Left ventricle myocardium inferior (tissue), 1 donor: ENCODE measurements around the gene PIK3CD. TPM values are rescaled to one million over a fixed set of nuclear protein-coding genes. Genes with fewer than 3 reads are reported as not detected.
A peak's percentile ranks its signal among the peaks of the same experiment; 100 is the strongest.

Experiments used
- DNase-seq: peaks from one replicate; pipeline ENCODE4 v3.0.0-alpha.2; 2020
- H3K27ac ChIP-seq: fragments of 200-600 bp; replicated peaks from 2 replicates; pipeline ENCODE4 v1.8.0; 2021
- H3K27me3 ChIP-seq: fragments of 200-600 bp; 2 replicates; pipeline ENCODE4 v1.8.0; 2021; ENCODE audit warnings: low read depth
- H3K36me3 ChIP-seq: fragments of 200-600 bp; 2 replicates; pipeline ENCODE4 v1.8.0; 2021
- H3K4me1 ChIP-seq: fragments of 200-600 bp; 2 replicates; pipeline ENCODE4 v1.8.0; 2021
- H3K4me3 ChIP-seq: fragments of 200-600 bp; 2 replicates; pipeline ENCODE4 v1.8.0; 2021; ENCODE audit warnings: mild to moderate bottlenecking, moderate library complexity
- H3K9me3 ChIP-seq: fragments of 200-600 bp; replicated peaks from 2 replicates; pipeline ENCODE4 v1.8.0; 2021
- CTCF ChIP-seq: fragments of 200-600 bp; IDR thresholded peaks from 2 replicates; pipeline ENCODE4 v1.8.0; 2021; ENCODE audit warnings: antibody characterized with exemption, mild to moderate bottlenecking, borderline replicate concordance
- intact Hi-C: fragments of 100-400 bp; cut with micrococcal nuclease; formaldehyde crosslinking; loops from one replicate; pipeline ENCODE4 v1.11.0; 2022
- total RNA-seq: library from RNA; stranded (reverse); fragmentation: NEBNext Ultra II Directional; extraction: Animal tissue kit (Norgen Biotek cat#: 25700); gene quantifications from one replicate; pipeline ENCODE4 v1.2.1, GENCODE V29; 2021
- donor health status: DM: no; HTN: yes; CAD: no; lungs with severe emphysema.

Gene PIK3CD
- total RNA-seq, 1 donor from 2014 or later = 2.6 TPM

GRCh38 chr1:9687120-9687873 lies 35.8 kb downstream of the PIK3CD start:
- TF ChIP-seq CTCF = no peak
- Histone ChIP-seq H3K36me3 (no peaks in the 10 kb centered on the region), H3K4me1 (peaks cover 35% of the 10 kb centered on the region), H3K9me3 (no peaks in the 10 kb centered on the region), H3K27me3 (no peaks in the 10 kb centered on the region), H3K27ac (peak overlapping the region; percentile 40), H3K4me3 (peak overlapping the region; percentile 78)
- peak; percentile 26 for DNase-seq
- intact Hi-C loops = no loop called here

GRCh38 chr1:9687874-9688582 lies 36.5 kb downstream of the PIK3CD start:
- DNase-seq = no peak
- H3K36me3 ChIP-seq = no peaks in the 10 kb centered on the region
- no peak overlapping the region for H3K27ac ChIP-seq
- H3K4me1 ChIP-seq = peaks cover 35% of the 10 kb centered on the region
- intact Hi-C loops = no loop called here
- H3K4me3 ChIP-seq = peak overlapping the region; percentile 78
- no peak for TF ChIP-seq CTCF
- H3K9me3 ChIP-seq = no peaks in the 10 kb centered on the region
- H3K27me3 ChIP-seq = no peaks in the 10 kb centered on the region

- Histone ChIP-seq H3K27ac (no peak overlapping the region), H3K4me1 (peaks cover 35% of the 10 kb centered on the region), H3K4me3 (peak overlapping the region; percentile 78), H3K9me3 (no peaks in the 10 kb centered on the region), H3K27me3 (no peaks in the 10 kb centered on the region), H3K36me3 (no peaks in the 10 kb centered on the region)
- intact Hi-C loops = no loop called here
- no peak for TF ChIP-seq CTCF
- DNase-seq = no peak
These were observed 37.1 kb downstream of the PIK3CD start for GRCh38 chr1:9688599-9688998.

GRCh38 chr1:9689011-9689706 lies 37.6 kb downstream of the PIK3CD start:
- Histone ChIP-seq H3K27ac (peak overlapping the region; percentile 18), H3K9me3 (no peaks in the 10 kb centered on the region), H3K4me3 (peak overlapping the region; percentile 78), H3K27me3 (no peaks in the 10 kb centered on the region), H3K4me1 (peaks cover 35% of the 10 kb centered on the region), H3K36me3 (no peaks in the 10 kb centered on the region)
- TF ChIP-seq CTCF = no peak
- intact Hi-C loops = no loop called here
- DNase-seq = peak; percentile 81

- peak overlapping the region; percentile 78 for H3K4me3 ChIP-seq
- no peaks in the 10 kb centered on the region for H3K27me3 ChIP-seq
- H3K36me3 ChIP-seq = no peaks in the 10 kb centered on the region
- DNase-seq = peak; percentile 38
- no peaks in the 10 kb centered on the region for H3K9me3 ChIP-seq
- intact Hi-C loops = no loop called here
- peaks cover 35% of the 10 kb centered on the region for H3K4me1 ChIP-seq
- H3K27ac ChIP-seq = peak overlapping the region; percentile 18
- no peak for TF ChIP-seq CTCF
These were observed 38.4 kb downstream of the PIK3CD start for GRCh38 chr1:9689971-9690381.
